Activated B cell treated with CpG ODN at 0.5 μM for 24 hours (primary cell): ENCODE measurements around the gene NCKAP1. TPM values are rescaled to one million over a fixed set of nuclear protein-coding genes. Genes with fewer than 3 reads are reported as not detected.
"Not testable (repeated sequence)": the region's sequence is repeated elsewhere in the genome, so short reads cannot be mapped to it uniquely, and the experiment has no call there.

Source experiments
- ATAC-seq: fragments of 200-7000 bp; cut with Tn5 transposase; one replicate; pipeline ENCODE4 v1.10.0; 2021; ENCODE audit warnings: low read depth, mild to moderate bottlenecking, moderate library complexity
- CTCF ChIA-PET: fragments of 350-600 bp; sonication (Branson Sonifier 250); formaldehyde crosslinking; loops from one replicate; lab custom pipeline; 2021; ENCODE audit warnings: antibody characterized with exemption; lab: Charles Lee
- POLR2A ChIA-PET: fragments of 350-600 bp; sonication (Branson Sonifier 250); formaldehyde crosslinking; loops from one replicate; lab custom pipeline; 2021; ENCODE audit warnings: antibody characterized with exemption; lab: Charles Lee
- DNase-seq: peaks from one replicate; pipeline ENCODE4 v3.0.0; 2022
- H3K27ac Mint-ChIP-seq: one replicate; pipeline ENCODE4 v1.8.0; 2020; ENCODE audit warnings: mixed read lengths
- H3K27me3 Mint-ChIP-seq: one replicate; pipeline ENCODE4 v1.8.0; 2021; ENCODE audit warnings: mixed read lengths
- H3K36me3 Mint-ChIP-seq: one replicate; pipeline ENCODE4 v1.8.0; 2021; ENCODE audit warnings: low read depth, mixed read lengths
- H3K4me1 Mint-ChIP-seq: one replicate; pipeline ENCODE4 v1.8.0; 2021; ENCODE audit warnings: mixed read lengths
- H3K4me3 Mint-ChIP-seq: one replicate; pipeline ENCODE4 v1.8.0; 2020; ENCODE audit warnings: mild to moderate bottlenecking, mixed read lengths
- H3K9me3 Mint-ChIP-seq: one replicate; pipeline ENCODE4 v1.8.0; 2020; ENCODE audit warnings: mixed read lengths
- intact Hi-C: fragments of 100-400 bp; cut with micrococcal nuclease; formaldehyde crosslinking; loops from one replicate; pipeline ENCODE4 v1.15.1; 2024
- total RNA-seq: library from RNA; stranded (reverse); gene quantifications from 2 replicates; pipeline ENCODE4 v1.2.3, GENCODE V29; 2022
- TF ChIP-seq, protein P1 (sequence below): fragments of 200-600 bp; IDR thresholded peaks from one replicate; pipeline ENCODE4 v1.8.0; 2022; ENCODE audit warnings: antibody characterized with exemption, mild to moderate bottlenecking

The NCKAP1 gene
- total RNA-seq, 1 donor from 2014 or later, result not detected

DNA sequence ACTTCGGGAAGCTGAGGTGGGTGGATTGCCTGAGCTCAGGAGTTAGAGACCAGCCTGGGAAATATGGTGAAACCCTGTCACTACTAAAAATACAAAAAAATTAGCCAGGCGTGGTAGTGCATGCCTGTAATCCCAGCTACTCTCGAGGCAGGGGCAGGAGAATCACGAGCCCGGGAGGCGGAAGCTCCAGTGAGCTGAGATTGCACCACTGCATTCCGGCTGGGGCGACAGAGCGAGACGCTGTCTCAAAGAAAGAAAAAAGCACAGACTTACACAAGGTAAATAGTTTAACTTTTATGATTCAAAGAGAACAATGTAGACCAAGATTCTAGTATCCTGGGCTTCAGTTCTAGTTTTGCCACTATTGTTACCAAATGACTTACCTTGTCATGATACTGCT is 37.4 kb downstream of the NCKAP1 start:
- no peaks in the 10 kb centered on the region for H3K4me1 Mint-ChIP-seq
- CTCF ChIA-PET, result interaction anchor here (1.2 kb wide), 1 partner anchor 21 kb away, joined by 4 read pairs; no protein-coding TSS in a partner anchor
- H3K27ac Mint-ChIP-seq, result no peak overlapping the region
- POLR2A ChIA-PET, result no interaction called here
- intact Hi-C loops, result no loop called here
- ATAC-seq (no peak), DNase-seq (no peak)
- H3K9me3 Mint-ChIP-seq, result no peaks in the 10 kb centered on the region
- TF ChIP-seq, protein P1, sequence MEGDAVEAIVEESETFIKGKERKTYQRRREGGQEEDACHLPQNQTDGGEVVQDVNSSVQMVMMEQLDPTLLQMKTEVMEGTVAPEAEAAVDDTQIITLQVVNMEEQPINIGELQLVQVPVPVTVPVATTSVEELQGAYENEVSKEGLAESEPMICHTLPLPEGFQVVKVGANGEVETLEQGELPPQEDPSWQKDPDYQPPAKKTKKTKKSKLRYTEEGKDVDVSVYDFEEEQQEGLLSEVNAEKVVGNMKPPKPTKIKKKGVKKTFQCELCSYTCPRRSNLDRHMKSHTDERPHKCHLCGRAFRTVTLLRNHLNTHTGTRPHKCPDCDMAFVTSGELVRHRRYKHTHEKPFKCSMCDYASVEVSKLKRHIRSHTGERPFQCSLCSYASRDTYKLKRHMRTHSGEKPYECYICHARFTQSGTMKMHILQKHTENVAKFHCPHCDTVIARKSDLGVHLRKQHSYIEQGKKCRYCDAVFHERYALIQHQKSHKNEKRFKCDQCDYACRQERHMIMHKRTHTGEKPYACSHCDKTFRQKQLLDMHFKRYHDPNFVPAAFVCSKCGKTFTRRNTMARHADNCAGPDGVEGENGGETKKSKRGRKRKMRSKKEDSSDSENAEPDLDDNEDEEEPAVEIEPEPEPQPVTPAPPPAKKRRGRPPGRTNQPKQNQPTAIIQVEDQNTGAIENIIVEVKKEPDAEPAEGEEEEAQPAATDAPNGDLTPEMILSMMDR, result no peak
- H3K4me3 Mint-ChIP-seq, result no peak overlapping the region
- no peaks in the 10 kb centered on the region for H3K36me3 Mint-ChIP-seq
- H3K27me3 Mint-ChIP-seq, result peaks cover 13% of the 10 kb centered on the region

DNA sequence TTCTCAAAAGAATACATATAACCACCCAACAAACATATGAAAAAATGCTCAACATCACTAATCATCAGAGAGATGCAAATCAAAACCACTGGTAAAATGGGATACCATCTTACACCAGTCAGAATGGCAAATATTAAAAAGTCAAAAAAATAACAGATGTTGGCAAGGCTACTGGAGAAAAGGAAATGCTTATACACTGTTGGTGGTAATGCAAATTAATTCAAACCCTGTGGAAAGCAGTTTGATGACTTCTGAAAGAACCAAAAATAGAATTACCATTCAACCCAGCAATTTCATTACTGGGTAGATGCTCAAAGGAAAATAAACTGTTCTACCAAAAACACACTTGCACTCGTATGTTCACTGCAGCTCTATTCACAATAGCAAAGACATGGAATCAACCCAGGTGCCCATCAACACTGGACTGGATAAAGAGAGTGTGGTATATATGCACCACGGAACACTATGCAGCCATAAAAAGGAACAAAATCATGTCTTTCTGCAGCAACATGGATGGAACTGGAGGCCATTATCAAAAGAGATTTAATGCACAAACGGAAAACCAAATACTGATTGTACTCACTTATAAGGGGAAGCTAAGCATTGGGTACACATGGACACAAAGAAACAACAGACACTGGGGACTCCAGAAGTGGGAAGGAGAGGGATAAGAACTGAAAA is 38.8 kb downstream of the NCKAP1 start:
- intact Hi-C loops, result no loop called here
- H3K9me3 Mint-ChIP-seq, result no peaks in the 10 kb centered on the region
- ChIA-PET CTCF (interaction anchor here (1.2 kb wide), 1 partner anchor 19 kb away, joined by 4 read pairs; no protein-coding TSS in a partner anchor), POLR2A (no interaction called here)
- no peak overlapping the region for H3K27ac Mint-ChIP-seq
- DNase-seq, result no peak
- ATAC-seq, result no peak
- no peak overlapping the region for H3K4me3 Mint-ChIP-seq
- H3K4me1 Mint-ChIP-seq, result no peaks in the 10 kb centered on the region
- peaks cover 11% of the 10 kb centered on the region for H3K27me3 Mint-ChIP-seq
- no peaks in the 10 kb centered on the region for H3K36me3 Mint-ChIP-seq
- TF ChIP-seq, protein P1, result no peak

DNA sequence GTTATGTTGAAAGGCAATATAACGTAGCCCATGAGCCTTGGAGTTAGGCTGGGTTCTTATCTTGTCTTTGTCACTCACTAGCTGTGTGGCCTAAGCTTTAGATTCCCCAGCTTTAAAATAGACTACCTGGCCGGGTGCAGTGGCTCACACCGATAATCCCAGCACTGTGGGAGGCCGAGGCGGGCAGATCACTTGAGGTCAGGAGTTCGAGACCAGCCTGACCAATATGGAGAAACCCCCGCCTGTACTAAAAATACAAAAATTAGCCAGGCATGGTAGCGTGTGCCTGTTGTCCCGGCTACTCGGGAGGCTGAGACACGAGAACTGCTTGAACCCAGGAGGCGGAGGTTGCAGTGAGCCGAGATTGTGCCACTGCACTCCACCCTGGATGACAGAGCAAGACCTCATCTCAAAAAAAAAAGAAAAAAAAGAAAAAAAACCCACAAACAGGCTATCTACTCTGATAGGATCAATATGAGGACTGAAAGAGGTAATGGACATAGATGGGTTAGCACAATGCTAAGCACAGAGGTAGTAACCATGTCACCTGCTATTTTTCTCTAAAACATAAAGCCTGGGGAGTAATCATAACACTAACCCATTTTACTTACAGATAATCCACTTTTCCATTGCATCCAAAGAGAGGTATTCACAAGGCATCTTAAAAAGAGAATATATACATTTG is 43.9 kb downstream of the NCKAP1 start:
- Mint-ChIP-seq H3K36me3 (no peaks in the 10 kb centered on the region), H3K4me1 (no peaks in the 10 kb centered on the region), H3K27me3 (peaks cover 11% of the 10 kb centered on the region), H3K27ac (no peak overlapping the region), H3K9me3 (no peaks in the 10 kb centered on the region), H3K4me3 (no peak overlapping the region)
- POLR2A ChIA-PET, result no interaction called here
- CTCF ChIA-PET, result no interaction called here
- TF ChIP-seq, protein P1, result no peak
- intact Hi-C loops, result no loop called here
- ATAC-seq (no peak), DNase-seq (no peak)

DNA sequence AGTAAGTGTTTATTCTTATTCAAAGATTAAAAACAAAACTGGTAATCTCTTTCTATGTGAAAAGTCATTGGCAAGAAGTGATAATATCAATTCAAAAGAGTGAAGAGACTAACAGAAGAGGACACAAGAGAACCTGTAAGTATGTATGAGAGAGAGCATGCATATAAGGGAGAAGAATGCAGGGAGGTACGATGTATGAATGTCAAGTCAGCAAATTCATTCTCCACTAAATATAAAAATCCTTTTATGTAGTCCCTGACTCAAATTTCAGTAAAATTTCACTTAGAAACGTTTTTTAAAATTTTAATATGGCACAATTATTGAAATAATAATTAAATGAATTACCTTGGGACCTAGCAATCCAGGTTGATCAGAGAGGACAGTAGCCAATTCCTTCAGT is 55.3 kb downstream of the NCKAP1 start:
- ChIA-PET POLR2A (no interaction called here), CTCF (no interaction called here)
- Mint-ChIP-seq H3K36me3 (no peaks in the 10 kb centered on the region), H3K27me3 (peaks cover 3% of the 10 kb centered on the region), H3K9me3 (no peaks in the 10 kb centered on the region), H3K4me3 (no peak overlapping the region), H3K4me1 (no peaks in the 10 kb centered on the region), H3K27ac (no peak overlapping the region)
- intact Hi-C loops, result no loop called here
- TF ChIP-seq, protein P1, result no peak
- DNase-seq (no peak), ATAC-seq (no peak)

DNA sequence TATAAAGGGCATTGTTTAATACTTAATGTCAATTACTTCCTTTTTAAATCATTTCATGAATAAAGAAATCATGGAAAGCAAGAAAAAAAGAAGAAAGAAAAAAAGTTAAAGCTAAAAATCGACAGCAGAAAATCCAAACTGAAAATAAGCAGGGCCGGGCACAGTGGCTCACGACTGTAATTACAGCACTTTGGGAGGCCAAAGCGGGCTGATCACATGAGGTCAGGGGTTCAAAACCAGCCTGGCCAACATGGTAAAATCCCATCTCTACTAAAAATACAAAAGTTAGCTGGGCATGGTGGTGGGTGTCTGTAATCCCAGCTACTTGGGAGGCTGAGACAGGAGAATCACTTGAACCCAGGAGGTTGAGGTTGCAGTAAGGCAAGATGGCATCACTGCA is 56.8 kb downstream of the NCKAP1 start:
- H3K4me1 Mint-ChIP-seq, H3K4me3 Mint-ChIP-seq, H3K27ac Mint-ChIP-seq, H3K27me3 Mint-ChIP-seq, ATAC-seq, H3K9me3 Mint-ChIP-seq, POLR2A ChIA-PET, H3K36me3 Mint-ChIP-seq, DNase-seq: not testable (repeated sequence)
- CTCF ChIA-PET, result interaction anchor here (1.5 to 3.0 kb wide), 3 partner anchors 315 to 795 kb away, joined by 3 to 60 read pairs (median 33); no protein-coding TSS in a partner anchor
- intact Hi-C loops, result loop anchor here (2.0 kb wide), 1 partner anchor 1239 kb away; no protein-coding TSS in a partner anchor
